DMS53 (cell line): ENCODE measurements around the gene HSPBP1.

Experiments used
- DNase-seq: peaks from one replicate; lab custom pipeline; 2025; lab: John Stamatoyannopoulos, UW

HSPBP1 gene

DNA sequence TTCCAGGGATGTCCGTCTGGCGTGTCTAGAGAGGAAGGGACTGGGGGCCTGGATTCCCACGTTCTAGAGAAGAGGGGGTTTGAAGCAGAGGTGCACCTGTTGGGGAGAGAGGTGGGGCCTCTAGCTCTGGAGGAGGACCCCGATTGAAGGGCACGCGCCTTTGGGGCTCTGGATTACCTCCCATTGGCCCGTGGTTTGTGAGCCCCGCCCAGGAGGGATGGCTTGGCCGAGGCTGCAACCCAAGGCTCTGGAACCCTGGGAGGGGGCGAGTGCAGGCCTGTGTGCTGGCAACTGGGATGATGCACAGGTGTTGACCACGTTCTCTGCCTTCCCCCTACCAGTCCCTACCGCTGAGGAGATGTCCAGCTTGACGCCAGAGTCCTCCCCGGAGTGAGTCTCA is 25.1 kb upstream of the HSPBP1 start:
- DNase-seq = no peak

DNA sequence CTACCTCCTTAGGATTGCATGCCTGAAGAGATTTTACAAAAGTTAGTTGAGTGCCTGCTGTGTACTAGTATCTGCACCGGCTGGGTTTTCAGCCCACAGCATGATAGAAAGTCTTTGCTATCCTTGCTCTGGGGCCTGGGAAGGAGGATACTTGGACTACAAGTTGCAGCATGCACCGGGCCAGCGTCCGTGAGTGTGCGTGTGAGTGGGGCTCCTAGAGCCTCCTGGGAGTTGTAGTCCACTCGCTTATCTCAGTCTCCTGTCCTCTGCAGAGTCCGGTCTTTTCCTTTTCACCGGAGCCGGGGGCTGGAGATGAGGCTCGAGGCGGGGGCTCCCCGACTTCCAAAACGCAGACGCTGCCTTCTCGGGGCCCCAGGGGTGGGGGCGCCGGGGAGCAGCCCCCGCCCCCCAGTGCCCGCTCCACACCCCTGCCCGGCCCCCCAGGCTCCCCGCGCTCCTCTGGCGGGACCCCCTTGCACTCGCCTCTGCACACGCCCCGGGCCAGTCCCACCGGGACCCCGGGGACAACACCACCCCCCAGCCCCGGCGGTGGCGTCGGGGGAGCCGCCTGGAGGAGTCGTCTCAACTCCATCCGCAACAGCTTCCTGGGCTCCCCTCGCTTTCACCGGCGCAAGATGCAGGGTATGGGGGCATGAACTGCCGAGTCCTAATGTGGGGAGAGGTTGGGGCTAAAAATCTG is 24.5 kb upstream of the HSPBP1 start:
- peak; percentile 76 for DNase-seq

GRCh38 chr19:55303477-55303876 is 23.6 kb upstream of the HSPBP1 start:
- no peak for DNase-seq

- no peak for DNase-seq
Observed at GRCh38 chr19:55302318-55302703, 22.4 kb upstream of the HSPBP1 start.

DNA sequence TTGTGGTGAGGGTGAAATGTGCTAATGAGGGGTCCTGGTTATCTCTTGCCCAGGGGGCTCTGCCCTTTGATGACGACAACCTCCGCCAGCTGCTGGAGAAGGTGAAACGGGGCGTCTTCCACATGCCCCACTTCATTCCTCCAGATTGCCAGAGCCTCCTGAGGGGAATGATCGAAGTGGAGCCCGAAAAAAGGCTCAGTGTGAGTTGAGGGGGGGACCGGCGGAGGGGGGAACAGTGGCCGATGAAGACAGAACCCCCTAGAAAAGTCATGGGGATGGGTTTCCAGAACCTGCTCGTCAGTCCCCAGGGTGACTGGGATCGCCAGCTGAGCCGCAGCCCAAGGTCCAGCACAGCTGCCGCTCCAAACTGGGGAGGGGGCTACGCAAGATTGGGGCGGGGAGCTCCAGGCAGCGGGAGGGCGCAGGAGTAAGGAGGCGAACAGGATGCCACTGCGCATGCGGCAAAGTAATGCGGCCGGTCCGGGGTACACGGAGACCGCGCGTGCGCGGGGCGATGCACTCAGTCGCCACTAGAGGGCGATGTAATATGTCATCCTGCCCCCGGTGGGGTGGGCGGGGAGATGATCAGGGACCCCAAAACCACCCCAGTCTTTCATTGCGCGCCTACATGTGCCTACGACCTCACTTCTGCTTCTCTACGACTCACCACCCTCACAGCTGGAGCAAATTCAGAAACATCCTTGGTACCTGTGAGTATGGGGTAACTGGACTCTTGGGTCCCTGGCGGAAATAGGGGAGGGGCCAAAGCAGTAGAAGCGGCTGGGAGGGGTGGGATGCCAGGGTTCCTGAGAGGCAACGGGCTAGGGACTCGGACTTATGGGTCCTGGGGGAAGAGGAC is 21.8 kb upstream of the HSPBP1 start:
- DNase-seq = peak; percentile 85

GRCh38 chr19:55300886-55301458 is 21.1 kb upstream of the HSPBP1 start:
- no peak for DNase-seq

GRCh38 chr19:55299991-55300390 is 20.1 kb upstream of the HSPBP1 start:
- DNase-seq = no peak

- DNase-seq = no peak
Observed at GRCh38 chr19:55297267-55297666, 17.4 kb upstream of the HSPBP1 start.

DNA sequence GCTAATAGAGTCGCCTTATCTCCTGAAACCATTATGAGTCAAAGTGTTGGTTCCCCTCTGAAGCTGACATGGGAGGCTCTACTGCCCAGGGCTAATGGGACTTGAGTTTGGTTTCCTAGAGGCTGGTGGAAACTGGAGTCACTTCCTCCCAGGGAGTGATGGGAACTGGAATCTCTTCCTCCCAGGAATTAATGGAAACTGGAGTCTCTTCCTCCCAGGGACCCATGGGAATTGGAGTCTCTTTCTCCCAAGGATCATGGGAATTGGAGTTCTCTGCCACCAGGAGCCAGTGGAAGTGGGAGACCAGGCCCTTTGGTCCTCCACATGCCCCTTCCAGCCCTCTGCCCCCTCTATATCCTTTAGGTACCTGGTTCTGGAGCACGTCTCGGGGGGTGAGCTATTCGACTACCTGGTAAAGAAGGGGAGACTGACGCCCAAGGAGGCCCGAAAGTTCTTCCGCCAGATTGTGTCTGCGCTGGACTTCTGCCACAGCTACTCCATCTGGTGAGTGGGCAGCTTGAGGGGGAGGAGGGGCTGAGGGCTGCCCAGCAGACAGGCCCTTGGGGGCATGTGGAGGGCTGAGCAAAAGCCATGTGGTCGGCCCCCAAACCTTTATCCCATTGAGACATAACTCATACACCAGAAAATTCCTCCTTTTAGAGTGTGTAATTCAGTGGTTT is 9.3 kb upstream of the HSPBP1 start:
- peak; percentile 29 for DNase-seq

GRCh38 chr19:55287361-55288079 is 7.6 kb upstream of the HSPBP1 start:
- DNase-seq = no peak

DNA sequence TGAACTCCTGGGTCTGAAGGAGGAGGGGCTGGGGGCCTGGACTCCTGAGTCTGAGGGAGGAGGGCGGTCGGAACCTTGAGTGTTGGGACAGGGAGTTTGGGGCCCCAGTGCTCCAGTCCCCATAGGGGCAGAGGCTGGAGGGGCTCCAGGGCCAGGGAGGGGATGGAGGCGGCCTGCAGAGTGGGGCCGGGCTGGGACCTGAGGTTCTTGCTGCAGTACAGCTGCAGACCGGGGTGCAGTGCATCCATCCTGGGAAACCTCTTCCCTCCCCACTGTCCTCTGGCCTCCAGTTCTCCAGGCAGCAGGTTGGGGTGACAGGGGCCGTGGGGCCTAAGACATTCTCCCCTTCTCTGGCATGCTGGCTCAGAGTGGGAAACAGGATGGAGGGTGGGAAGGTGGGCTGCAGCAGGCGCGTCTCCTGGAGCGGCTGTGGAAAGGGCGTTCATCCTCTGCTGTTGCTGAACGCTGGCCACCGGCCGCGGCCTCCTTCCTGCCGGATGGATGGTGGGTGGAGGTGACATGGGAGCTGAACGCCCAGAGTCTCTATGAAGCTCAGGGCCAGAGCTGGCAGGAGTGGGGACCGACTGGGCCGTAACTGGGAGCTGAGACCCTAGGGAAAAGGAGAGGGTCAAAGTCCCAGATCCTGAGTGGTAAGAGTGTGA is 5.5 kb upstream of the HSPBP1 start:
- DNase-seq = no peak

DNA sequence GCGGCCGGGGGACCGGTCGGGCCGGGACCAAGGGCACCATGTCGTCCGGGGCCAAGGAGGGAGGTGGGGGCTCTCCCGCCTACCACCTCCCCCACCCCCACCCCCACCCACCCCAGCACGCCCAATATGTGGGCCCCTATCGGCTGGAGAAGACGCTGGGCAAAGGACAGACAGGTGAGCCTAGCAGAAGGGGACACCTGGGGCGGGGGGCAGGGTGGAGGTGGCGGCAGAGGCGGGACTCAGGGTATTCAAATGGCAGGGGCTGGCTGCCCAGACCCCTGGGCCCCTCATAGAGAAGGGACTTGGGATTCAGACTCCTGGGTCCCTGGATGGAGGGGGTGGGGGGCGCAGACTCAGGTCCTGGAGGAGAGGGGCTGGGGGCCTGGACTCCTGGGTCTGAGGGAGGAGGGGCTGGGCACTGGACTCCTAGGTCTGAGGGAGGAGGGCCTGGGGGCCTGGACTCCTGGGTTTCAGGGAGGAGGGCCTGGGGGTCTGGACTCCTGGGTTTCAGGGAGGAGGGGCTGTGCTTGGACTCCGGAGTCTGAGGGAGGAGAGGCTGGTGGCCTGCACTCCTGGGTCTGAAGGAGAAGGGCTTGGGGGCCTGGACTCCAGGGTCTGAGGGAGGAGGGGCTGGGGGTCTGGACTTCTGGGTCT is 4.6 kb upstream of the HSPBP1 start:
- DNase-seq = peak; percentile 37

DNA sequence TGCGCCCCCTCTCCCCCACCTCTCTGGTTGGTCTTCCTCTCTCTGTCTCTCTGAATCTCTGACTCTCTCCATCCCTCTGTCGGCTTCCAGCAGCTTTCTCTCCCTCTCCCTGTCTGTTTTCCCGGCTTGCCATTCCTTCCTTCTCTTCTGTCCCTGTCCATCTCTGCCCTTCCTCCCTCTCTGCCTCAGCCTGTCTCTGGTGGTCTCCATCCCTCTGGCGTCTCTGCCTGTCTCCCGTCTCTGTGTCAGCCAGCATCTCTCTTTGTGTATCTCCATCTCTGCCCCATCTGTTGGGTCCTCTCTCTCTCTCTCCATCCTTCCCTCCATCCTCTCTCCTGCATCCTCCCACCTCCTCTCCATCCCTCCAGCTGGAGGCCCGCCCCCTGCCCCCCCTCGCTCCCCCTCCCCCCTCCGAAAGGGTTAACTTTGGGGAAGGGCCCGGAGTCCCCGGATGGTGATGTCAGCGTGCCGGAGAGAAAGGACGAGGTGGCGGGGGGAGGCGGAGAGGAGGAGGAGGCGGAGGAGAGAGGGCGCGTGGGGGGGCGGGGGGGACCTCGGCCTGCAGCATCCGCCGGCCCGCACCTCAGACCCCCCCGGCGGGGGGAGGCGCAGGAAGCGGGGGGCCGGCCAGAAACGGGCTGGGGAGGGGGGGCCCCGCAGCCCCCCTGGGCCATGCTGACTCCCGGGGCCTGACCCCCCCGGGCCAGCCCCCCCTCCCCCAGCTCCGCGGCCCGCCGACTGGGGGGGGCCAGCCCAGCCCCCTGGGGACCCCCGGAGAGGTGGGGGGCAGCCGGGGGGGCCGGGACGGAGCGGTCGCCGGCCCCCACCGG is 3.9 kb upstream of the HSPBP1 start, which contains the start of gene BRSK1:
BRSK1 (plus strand) TSS at position 450 of the 830 bp plus-strand sequence. CDS start 446 bp downstream, outside the sequence.
- DNase-seq = peak; percentile 86

DNA sequence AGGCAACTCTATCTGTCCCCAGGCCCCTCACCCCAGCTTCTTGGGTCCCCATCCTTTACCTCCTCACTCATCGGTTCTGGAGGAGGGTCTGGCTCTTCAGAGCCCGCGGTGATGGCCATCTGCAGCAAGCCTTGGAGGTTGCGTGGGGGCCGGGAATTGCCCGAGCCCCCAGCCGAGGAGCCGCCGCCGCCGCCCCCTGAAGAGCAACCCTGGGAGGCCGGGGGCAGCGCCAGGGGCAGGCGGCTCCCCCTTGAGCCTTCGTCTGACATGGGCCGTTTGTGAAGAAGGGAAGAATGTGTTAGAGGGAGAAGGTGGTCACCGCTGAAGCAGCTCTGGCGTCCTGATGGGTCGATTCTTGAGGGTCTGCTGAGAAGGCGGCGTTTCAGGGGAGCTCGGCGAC is 570 bp downstream of the HSPBP1 start:
- DNase-seq = no peak

GRCh38 chr19:55278391-55279135 is 1.3 kb downstream of the HSPBP1 start:
- DNase-seq = no peak

DNA sequence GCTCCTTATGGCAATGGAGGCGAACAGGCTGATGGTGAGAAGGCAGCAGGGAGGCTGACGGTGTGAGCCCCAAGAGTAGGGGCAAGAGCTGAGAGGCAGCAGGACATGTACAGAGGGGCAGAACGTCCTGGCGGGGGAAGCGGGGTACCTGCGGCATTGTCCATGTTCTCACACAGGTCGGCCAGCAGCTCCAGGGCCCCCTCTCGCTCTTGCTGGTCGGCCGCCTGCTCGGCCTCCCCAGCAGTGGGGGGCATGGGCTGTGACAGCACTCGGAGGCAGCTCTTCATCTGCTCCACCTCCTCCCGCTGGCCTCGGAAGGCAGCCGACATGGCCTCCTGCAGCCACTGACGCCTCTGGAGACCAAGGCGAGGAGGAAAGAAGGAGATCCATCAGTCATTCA is 2.4 kb downstream of the HSPBP1 start:
- no peak for DNase-seq

DNA sequence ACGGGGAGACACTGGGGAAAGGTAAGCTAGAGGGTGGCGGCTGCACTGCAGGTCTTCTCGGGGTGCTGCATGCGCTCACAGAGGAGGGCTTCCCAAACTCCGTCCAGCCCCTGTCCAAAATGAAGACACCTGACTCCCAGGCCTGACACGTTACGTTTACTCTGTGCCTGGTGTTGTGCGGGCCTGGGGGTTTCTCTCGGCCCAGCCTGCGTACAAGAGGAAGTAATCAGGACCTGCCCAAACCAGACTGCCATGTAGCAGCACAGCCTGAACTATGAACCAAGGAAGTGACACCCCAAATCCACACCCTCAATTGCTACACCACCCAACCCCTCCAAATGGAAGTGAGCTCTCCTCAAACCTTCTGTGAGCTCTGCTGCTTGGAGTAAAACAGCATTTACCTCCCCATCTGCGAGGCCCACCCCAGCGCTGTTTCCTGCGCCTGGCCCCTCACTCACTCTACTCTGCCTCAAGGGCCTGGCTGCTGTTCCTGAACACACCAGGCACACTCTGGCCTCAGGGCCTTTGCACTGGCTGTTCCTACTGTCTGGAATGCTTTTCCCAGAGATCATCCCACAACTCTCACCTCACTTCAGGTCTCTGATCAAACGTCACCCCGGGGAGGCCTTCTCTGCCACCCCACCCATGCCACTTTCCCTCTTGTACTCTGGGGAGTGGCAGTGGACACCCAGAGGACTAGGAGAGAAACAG is 3.0 kb downstream of the HSPBP1 start:
- no peak for DNase-seq
